ENCODE data around the gene MAGI1.

MAGI1 gene

DNA sequence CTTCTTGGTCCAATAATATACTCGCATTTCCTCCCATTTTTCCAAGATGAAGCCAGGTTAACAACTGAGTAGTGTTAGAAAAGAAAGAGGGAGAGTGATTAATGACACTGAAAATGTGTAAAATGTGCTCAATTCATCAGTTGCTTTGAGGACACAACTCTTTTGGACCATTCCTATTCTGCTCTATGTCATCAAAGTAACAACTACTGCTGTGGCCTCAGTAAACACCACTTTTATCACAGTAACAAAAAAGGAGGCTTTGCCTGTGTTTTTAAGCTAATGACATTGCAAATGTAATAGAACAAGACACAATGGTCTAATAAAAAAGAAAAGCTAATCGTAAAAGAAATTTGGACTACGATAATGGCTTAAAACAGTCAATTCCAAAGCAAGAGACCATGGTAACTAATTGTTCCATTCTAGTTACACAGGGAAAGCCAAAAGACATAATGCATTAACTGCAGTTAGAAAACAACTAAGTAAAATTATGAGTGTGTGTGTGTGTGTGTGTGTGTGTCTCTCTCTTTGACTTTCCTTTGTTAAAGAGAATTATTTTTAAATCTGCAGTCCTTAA is 221.1 kb downstream of the MAGI1 start:
- TF ChIP-seq GATA2 (IDR thresholded peaks at IDR 0.05; ENCODE audit: low read depth, low read length), result no peak
- no peak for TF ChIP-seq GATA3 (IDR thresholded peaks at IDR 0.05; ENCODE audit: low read depth, low read length)

- no peak for TF ChIP-seq GATA3 (IDR thresholded peaks at IDR 0.05; ENCODE audit: low read depth, low read length)
- no peak for TF ChIP-seq GATA2 (IDR thresholded peaks at IDR 0.05; ENCODE audit: low read depth, low read length)
Observed at GRCh38 chr3:65816208-65816607, 222.5 kb downstream of the MAGI1 start.

- TF ChIP-seq GATA2 (IDR thresholded peaks at IDR 0.05; ENCODE audit: low read depth, low read length) (no peak), GATA3 (IDR thresholded peaks at IDR 0.05; ENCODE audit: low read depth, low read length) (no peak)
Observed at GRCh38 chr3:65814845-65815578, 223.7 kb downstream of the MAGI1 start.

- TF ChIP-seq GATA3 (IDR thresholded peaks at IDR 0.05; ENCODE audit: low read depth, low read length), result no peak
- peak; percentile 14; the same call in 1 of the 2 replicates for TF ChIP-seq GATA2 (IDR thresholded peaks at IDR 0.05; ENCODE audit: low read depth, low read length)
Observed at GRCh38 chr3:65811892-65812291, 226.8 kb downstream of the MAGI1 start.

- no peak for TF ChIP-seq GATA3 (IDR thresholded peaks at IDR 0.05; ENCODE audit: low read depth, low read length)
- TF ChIP-seq GATA2 (IDR thresholded peaks at IDR 0.05; ENCODE audit: low read depth, low read length), result no peak
Observed at GRCh38 chr3:65811086-65811761, 227.5 kb downstream of the MAGI1 start.

DNA sequence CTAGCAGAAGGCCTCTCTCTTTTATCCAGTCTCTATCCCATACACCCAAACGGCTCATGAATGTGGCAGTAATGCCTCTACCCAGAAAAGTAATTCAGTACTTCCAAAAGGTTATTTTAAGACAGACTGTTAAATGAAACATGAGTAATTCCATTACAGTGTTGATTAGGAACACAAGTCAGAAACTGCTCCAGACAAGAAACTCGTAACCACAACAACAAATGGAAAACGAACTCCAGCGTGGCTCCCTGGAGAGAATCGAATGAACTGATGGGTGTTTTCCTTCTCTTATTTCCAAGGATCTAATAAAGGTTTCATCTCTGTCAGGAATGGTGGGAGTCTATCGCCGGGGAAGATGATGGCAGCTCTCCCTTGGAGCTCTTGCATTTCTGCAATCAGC is 228.4 kb downstream of the MAGI1 start:
- TF ChIP-seq GATA2 (IDR thresholded peaks at IDR 0.05; ENCODE audit: low read depth, low read length) (no peak), GATA3 (IDR thresholded peaks at IDR 0.05; ENCODE audit: low read depth, low read length) (no peak)

DNA sequence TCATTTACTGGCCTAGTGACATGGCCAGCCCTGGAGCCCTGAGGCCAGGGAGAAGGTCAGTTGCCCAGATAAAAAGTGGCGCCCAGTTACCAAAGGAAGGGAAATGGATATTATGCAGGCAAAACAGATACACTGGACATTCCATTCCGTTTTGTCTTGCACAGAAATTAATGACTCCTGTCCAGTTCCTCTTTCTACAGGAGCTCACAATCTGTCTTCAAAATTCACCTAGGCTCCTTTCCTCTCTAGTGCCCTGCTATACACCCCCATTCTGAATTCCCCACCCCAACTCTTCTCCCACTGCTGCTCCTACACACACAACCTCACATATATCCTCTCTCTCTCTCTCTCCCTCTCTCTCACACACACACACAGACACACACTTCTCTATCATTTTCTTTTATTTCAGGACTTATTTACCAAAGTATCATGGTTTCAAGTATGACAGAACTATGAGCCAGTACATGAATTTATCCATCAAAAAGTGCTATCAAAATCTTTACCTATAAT is 229.0 kb downstream of the MAGI1 start:
- TF ChIP-seq GATA2 (IDR thresholded peaks at IDR 0.05; ENCODE audit: low read depth, low read length) (no peak), GATA3 (IDR thresholded peaks at IDR 0.05; ENCODE audit: low read depth, low read length) (no peak)

DNA sequence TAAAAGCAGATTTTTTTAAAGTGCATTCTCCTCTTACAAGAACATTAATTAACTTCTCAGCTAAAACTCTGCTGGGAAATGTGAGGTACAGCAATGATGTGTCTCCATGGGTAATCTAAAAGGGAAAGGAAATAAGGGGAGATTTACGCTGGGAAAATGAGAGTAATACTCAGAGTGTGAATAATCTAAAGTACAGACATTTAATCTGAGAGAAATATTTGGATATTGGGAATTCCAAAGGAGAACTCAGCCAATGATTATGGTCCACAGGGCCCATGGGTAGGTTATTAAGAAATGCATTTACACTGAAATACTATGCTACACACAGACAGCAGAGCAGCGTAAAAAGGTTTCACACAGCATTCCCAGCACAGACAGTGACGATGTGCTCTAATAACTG is 229.9 kb downstream of the MAGI1 start:
- TF ChIP-seq GATA2 (IDR thresholded peaks at IDR 0.05; ENCODE audit: low read depth, low read length) (no peak), GATA3 (IDR thresholded peaks at IDR 0.05; ENCODE audit: low read depth, low read length) (no peak)

- no peak for TF ChIP-seq GATA2 (IDR thresholded peaks at IDR 0.05; ENCODE audit: low read depth, low read length)
- TF ChIP-seq GATA3 (IDR thresholded peaks at IDR 0.05; ENCODE audit: low read depth, low read length), result no peak
Observed at GRCh38 chr3:65808407-65808806, 230.3 kb downstream of the MAGI1 start.

GRCh38 chr3:65807225-65807624 is 231.5 kb downstream of the MAGI1 start:
- no peak for TF ChIP-seq GATA2 (IDR thresholded peaks at IDR 0.05; ENCODE audit: low read depth, low read length)

GRCh38 chr3:65806600-65806999 is 232.1 kb downstream of the MAGI1 start:
- TF ChIP-seq GATA2 (IDR thresholded peaks at IDR 0.05; ENCODE audit: low read depth, low read length) (no peak), GATA3 (IDR thresholded peaks at IDR 0.05; ENCODE audit: low read depth, low read length) (no peak)

- TF ChIP-seq GATA3 (IDR thresholded peaks at IDR 0.05; ENCODE audit: low read depth, low read length) (no peak), GATA2 (IDR thresholded peaks at IDR 0.05; ENCODE audit: low read depth, low read length) (no peak)
Observed at GRCh38 chr3:65796676-65797075, 242.0 kb downstream of the MAGI1 start.

DNA sequence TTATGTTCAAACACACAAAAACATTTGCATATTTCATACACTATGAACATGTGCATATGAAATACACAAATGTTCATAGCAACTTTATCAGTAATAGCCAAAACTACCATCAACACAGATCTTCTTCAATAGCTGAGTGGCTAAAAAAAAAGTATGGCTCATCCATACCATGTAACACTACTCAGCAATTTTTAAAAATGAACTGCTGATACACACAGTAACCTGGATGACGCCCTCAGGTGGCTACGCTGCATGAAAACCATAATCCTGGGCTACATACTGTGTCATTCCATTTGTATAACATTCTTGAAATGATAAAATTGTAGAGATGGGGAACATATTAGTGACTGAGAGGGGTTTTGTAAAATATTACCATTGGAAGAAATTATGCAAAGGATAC is 243.6 kb downstream of the MAGI1 start:
- TF ChIP-seq GATA2 (IDR thresholded peaks at IDR 0.05; ENCODE audit: low read depth, low read length) (no peak), GATA3 (IDR thresholded peaks at IDR 0.05; ENCODE audit: low read depth, low read length) (no peak)

DNA sequence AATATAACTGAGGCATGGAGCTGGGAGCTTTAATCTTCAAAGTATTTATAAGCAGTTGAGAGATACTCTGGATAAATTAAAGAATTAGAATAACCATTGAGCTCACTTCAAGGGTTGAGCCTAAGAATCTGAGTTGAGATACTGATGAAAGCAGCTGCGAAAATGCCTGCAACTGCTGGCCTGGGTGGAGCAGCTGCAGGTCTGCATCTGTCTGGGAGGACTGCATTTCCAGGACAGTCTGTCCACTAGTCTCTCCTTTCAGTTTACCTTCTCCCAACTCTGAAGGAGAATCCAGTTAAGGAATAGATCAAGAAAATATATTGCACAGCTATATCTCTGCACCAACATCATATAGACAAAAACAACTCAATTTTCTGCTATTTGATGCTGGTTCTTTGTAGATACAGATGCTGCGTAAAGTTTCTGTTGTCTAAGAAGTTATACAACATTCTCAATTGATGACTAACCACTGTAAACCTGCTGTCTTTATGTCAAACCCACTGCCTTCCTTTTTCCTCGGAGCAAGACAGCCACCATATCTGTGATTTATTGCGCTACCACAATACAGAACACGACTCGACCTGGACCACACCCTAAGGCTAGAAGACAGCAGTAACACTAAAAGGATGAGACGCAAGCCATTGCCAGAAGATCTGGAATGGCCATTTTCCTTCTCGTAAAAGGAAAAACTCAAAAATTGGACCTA is 245.1 kb downstream of the MAGI1 start:
- TF ChIP-seq GATA3 (IDR thresholded peaks at IDR 0.05; ENCODE audit: low read depth, low read length) (no peak), GATA2 (IDR thresholded peaks at IDR 0.05; ENCODE audit: low read depth, low read length) (no peak)

Measured in SH-SY5Y (cell line).